HG03520 (cell line): Measurements from ENCODE around the gene PRKG1.
"Not testable (repeated sequence)": the region's sequence is repeated elsewhere in the genome, so short reads cannot be mapped to it uniquely, and the experiment has no call there.

Source experiments
- ATAC-seq: cut with Tn5 transposase; IDR thresholded peaks from one replicate; pipeline ENCODE4 v1.9.1; 2021; ENCODE audit warnings: mild to moderate bottlenecking, moderate library complexity; ENCODE audit not compliant: unreplicated experiment

Gene PRKG1

GRCh38 chr10:52128056-52128683 is 1053.9 kb downstream of the PRKG1 start:
- no peak for ATAC-seq

GRCh38 chr10:52129410-52130178 is 1055.3 kb downstream of the PRKG1 start:
- no peak for ATAC-seq

GRCh38 chr10:52135101-52135500 is 1060.8 kb downstream of the PRKG1 start:
- no peak for ATAC-seq

- no peak for ATAC-seq
Observed at GRCh38 chr10:52136921-52137320, 1062.6 kb downstream of the PRKG1 start.

- no peak for ATAC-seq
Observed at GRCh38 chr10:52143338-52143737, 1069.1 kb downstream of the PRKG1 start.

GRCh38 chr10:52145636-52146035 is 1071.3 kb downstream of the PRKG1 start:
- no peak for ATAC-seq

- no peak for ATAC-seq
Observed at GRCh38 chr10:52146766-52147165, 1072.5 kb downstream of the PRKG1 start.

GRCh38 chr10:52170776-52171175 is 1096.5 kb downstream of the PRKG1 start:
- no peak for ATAC-seq

- no peak for ATAC-seq
Observed at GRCh38 chr10:52172581-52172980, 1098.3 kb downstream of the PRKG1 start.

- no peak for ATAC-seq
Observed at GRCh38 chr10:52185256-52185655, 1111.0 kb downstream of the PRKG1 start.

- no peak for ATAC-seq
Observed at GRCh38 chr10:52187521-52188258, 1113.4 kb downstream of the PRKG1 start.

- no peak for ATAC-seq
Observed at GRCh38 chr10:52191049-52191448, 1116.8 kb downstream of the PRKG1 start.

GRCh38 chr10:52194191-52194590 is 1119.9 kb downstream of the PRKG1 start:
- ATAC-seq, result no peak

- no peak for ATAC-seq
Observed at GRCh38 chr10:52194716-52195115, 1120.4 kb downstream of the PRKG1 start.

GRCh38 chr10:52197098-52197497 is 1122.8 kb downstream of the PRKG1 start:
- ATAC-seq, result no peak

GRCh38 chr10:52198540-52198939 is 1124.3 kb downstream of the PRKG1 start:
- ATAC-seq, result no peak

- not testable (repeated sequence) for ATAC-seq
Observed at GRCh38 chr10:52204906-52205305, 1130.6 kb downstream of the PRKG1 start.

GRCh38 chr10:52208365-52208764 is 1134.1 kb downstream of the PRKG1 start:
- no peak for ATAC-seq

- ATAC-seq, result no peak
Observed at GRCh38 chr10:52210161-52210560, 1135.9 kb downstream of the PRKG1 start.

- no peak for ATAC-seq
Observed at GRCh38 chr10:52212062-52212461, 1137.8 kb downstream of the PRKG1 start.

- no peak for ATAC-seq
Observed at GRCh38 chr10:52212802-52213201, 1138.5 kb downstream of the PRKG1 start.

GRCh38 chr10:52213321-52213752 is 1139.0 kb downstream of the PRKG1 start:
- ATAC-seq, result no peak
